GM23338 (cell line): ENCODE measurements around the gene TSPAN5.

Experiments
- CREB1 ChIP-seq: fragments of 250-450 bp; sonication (Bioruptor Pico); IDR thresholded peaks from 2 replicates; pipeline ENCODE4 v1.5.0; 2020; ENCODE audit warnings: low read depth, mild to moderate bottlenecking, moderate library complexity
- EZH2 ChIP-seq: fragments of 200-600 bp; sonication (generic); IDR thresholded peaks from one replicate; pipeline ENCODE4 v1.8.0; 2017; ENCODE audit warnings: antibody characterized with exemption, mild to moderate bottlenecking, low read depth; ENCODE audit not compliant: unreplicated experiment
- EZH2phosphoT487 ChIP-seq: fragments of 200-600 bp; sonication (generic); IDR thresholded peaks from one replicate; pipeline ENCODE4 v1.8.1; 2018; ENCODE audit warnings: antibody characterized with exemption; ENCODE audit not compliant: unreplicated experiment
- JUNB ChIP-seq: IDR thresholded peaks from one replicate; pipeline ENCODE4 v1.6.1; 2016; ENCODE audit warnings: antibody characterized with exemption; ENCODE audit not compliant: unreplicated experiment
- NANOG ChIP-seq: IDR thresholded peaks from 2 replicates; pipeline ENCODE4 v1.6.1; 2016; ENCODE audit warnings: antibody characterized with exemption, borderline replicate concordance
- POLR2AphosphoS5 ChIP-seq: IDR thresholded peaks from 2 replicates; pipeline ENCODE4 v1.6.1; 2016; ENCODE audit warnings: antibody characterized with exemption, low read depth
- STAT1 ChIP-seq: IDR thresholded peaks from one replicate; pipeline ENCODE4 v1.6.1; 2016; ENCODE audit warnings: antibody characterized with exemption; ENCODE audit not compliant: unreplicated experiment
- ZNF114 ChIP-seq: fragments of 250-450 bp; sonication (Bioruptor Pico); IDR thresholded peaks from 2 replicates; pipeline ENCODE4 v1.5.0; 2020; ENCODE audit warnings: mild to moderate bottlenecking, moderate library complexity
- TF ChIP-seq, protein P1 (sequence below), 2 experiments: fragments of 200-600 bp in 1 of 2; sonication (generic) in 1 of 2; conservative IDR thresholded peaks; 2 replicates each; pipeline versions ENCODE4 v1.5.1 to v1.6.1; 2016 to 2017; ENCODE audit warnings: antibody characterized with exemption in 2 of 2, low read depth in 2 of 2, mild to moderate bottlenecking in 2 of 2, moderate library complexity in 1 of 2
- TF ChIP-seq, protein P2 (sequence below): IDR thresholded peaks from one replicate; pipeline ENCODE4 v1.6.1; 2018; ENCODE audit warnings: antibody characterized with exemption; ENCODE audit not compliant: unreplicated experiment

DNA sequence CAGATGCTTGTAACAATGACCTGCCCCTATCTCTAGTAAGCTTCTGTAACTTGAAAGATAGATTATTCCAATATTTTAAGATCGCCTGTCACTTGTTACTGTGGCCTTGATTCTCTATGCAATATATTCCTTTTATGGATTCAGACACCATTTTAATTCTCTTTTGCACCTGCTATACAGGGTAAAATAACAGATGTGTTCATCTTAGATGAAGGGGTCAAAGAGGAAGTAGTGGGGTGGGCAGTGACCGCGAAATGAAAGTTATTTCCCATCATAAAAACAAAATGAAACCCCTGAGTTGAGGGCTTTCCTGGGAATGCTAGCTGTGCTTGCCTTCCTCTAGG lies 175.9 kb downstream of the TSPAN5 start:
- TF ChIP-seq CREB1 = no peak
- TF ChIP-seq, protein P1, sequence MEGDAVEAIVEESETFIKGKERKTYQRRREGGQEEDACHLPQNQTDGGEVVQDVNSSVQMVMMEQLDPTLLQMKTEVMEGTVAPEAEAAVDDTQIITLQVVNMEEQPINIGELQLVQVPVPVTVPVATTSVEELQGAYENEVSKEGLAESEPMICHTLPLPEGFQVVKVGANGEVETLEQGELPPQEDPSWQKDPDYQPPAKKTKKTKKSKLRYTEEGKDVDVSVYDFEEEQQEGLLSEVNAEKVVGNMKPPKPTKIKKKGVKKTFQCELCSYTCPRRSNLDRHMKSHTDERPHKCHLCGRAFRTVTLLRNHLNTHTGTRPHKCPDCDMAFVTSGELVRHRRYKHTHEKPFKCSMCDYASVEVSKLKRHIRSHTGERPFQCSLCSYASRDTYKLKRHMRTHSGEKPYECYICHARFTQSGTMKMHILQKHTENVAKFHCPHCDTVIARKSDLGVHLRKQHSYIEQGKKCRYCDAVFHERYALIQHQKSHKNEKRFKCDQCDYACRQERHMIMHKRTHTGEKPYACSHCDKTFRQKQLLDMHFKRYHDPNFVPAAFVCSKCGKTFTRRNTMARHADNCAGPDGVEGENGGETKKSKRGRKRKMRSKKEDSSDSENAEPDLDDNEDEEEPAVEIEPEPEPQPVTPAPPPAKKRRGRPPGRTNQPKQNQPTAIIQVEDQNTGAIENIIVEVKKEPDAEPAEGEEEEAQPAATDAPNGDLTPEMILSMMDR (conservative IDR thresholded peaks at IDR 0.05; ENCODE audit: low read depth in 2 of 2) = no peak
- TF ChIP-seq EZH2 = no peak
- TF ChIP-seq, protein P2, sequence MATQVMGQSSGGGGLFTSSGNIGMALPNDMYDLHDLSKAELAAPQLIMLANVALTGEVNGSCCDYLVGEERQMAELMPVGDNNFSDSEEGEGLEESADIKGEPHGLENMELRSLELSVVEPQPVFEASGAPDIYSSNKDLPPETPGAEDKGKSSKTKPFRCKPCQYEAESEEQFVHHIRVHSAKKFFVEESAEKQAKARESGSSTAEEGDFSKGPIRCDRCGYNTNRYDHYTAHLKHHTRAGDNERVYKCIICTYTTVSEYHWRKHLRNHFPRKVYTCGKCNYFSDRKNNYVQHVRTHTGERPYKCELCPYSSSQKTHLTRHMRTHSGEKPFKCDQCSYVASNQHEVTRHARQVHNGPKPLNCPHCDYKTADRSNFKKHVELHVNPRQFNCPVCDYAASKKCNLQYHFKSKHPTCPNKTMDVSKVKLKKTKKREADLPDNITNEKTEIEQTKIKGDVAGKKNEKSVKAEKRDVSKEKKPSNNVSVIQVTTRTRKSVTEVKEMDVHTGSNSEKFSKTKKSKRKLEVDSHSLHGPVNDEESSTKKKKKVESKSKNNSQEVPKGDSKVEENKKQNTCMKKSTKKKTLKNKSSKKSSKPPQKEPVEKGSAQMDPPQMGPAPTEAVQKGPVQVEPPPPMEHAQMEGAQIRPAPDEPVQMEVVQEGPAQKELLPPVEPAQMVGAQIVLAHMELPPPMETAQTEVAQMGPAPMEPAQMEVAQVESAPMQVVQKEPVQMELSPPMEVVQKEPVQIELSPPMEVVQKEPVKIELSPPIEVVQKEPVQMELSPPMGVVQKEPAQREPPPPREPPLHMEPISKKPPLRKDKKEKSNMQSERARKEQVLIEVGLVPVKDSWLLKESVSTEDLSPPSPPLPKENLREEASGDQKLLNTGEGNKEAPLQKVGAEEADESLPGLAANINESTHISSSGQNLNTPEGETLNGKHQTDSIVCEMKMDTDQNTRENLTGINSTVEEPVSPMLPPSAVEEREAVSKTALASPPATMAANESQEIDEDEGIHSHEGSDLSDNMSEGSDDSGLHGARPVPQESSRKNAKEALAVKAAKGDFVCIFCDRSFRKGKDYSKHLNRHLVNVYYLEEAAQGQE = no peak
- TF ChIP-seq NANOG = no peak
- TF ChIP-seq POLR2AphosphoS5 = no peak
- TF ChIP-seq JUNB = no peak
- no peak for TF ChIP-seq STAT1
- TF ChIP-seq ZNF114 (CRISPR knock-in tag) = no peak
- TF ChIP-seq EZH2phosphoT487 = no peak
